ENCODE results near the gene OBSCN. TPM values are rescaled to one million over a fixed set of nuclear protein-coding genes. Genes with fewer than 3 reads are reported as not detected.

OBSCN gene
- total and polyA plus RNA-seq, 2 donors (not counting 3 experiments of a cell fraction or from before 2014, with no cell fraction given): 1.5 to 2.9 TPM

GRCh38 chr1:228352677-228353481 lies 145.0 kb downstream of the OBSCN start:
- H3K36me3 ChIP-seq (ENCODE audit: control insufficient read depth in 2 of 2, extremely low read depth in 1 of 2, insufficient read depth in 2 of 2, low read length in 2 of 2): no peaks in the 10 kb centered on the region
- no peaks in the 10 kb centered on the region for H3K9me1 ChIP-seq (replicated peaks; ENCODE audit: control insufficient read depth, extremely low read depth, insufficient read depth, low read length)
- CTCF ChIA-PET: interaction anchor here (0.8 to 1.1 kb wide), 2 partner anchors 40 to 353 kb away, joined by 3 to 6 read pairs; no protein-coding TSS in a partner anchor
- intact Hi-C loops (cut with micrococcal nuclease) (no loop called here), dilution Hi-C loops (cut with MboI; ENCODE audit: extremely low pct_ligation_motif_present, low sequenced_read_pairs) (no loop called here)
- no peaks in the 10 kb centered on the region for H3K4me1 ChIP-seq (ENCODE audit: control insufficient read depth, extremely low read depth, insufficient read depth, low read length)
- no TSS peak for BruUV-seq (replicated peaks)
- POLR2A ChIA-PET: no interaction called here
- DNase-seq (ENCODE audit: low read depth, low spot score): no peak
- no peak for FAIRE-seq
- H3K27me3 ChIP-seq (ENCODE audit: control insufficient read depth in 2 of 2, insufficient read depth in 2 of 2, low read length in 2 of 2): no peaks in the 10 kb centered on the region
- no peaks in the 10 kb centered on the region for H3K9me3 ChIP-seq (replicated peaks; ENCODE audit: control insufficient read depth, insufficient read depth, low read length)
- H4K20me1 ChIP-seq (replicated peaks; ENCODE audit: control insufficient read depth, extremely low read depth, insufficient read depth, low read length): no peaks in the 10 kb centered on the region
- no peak for TF ChIP-seq POLR2AphosphoS5 (IDR thresholded peaks at IDR 0.05; ENCODE audit: insufficient read depth, low read depth, low read length)
- TF ChIP-seq FOS (IDR thresholded peaks at IDR 0.05; ENCODE audit: borderline replicate concordance, insufficient read depth, low read length): no peak
- no peak for TF ChIP-seq POLR2A (IDR thresholded peaks at IDR 0.05; ENCODE audit: low read depth, low read length)
- no peak for TF ChIP-seq CTCF (IDR thresholded peaks at IDR 0.05; ENCODE audit: extremely low read depth in 1 of 2, insufficient read depth in 1 of 2, low read depth in 1 of 2, low read length in 2 of 2)
- no peak for TF ChIP-seq EZH2 (IDR thresholded peaks at IDR 0.05; ENCODE audit: borderline replicate concordance, low read depth, low read length, severe bottlenecking)
- TF ChIP-seq MAX (IDR thresholded peaks at IDR 0.05; ENCODE audit: insufficient read depth, insufficient read length): no peak
- no peak for TF ChIP-seq MYC (IDR thresholded peaks at IDR 0.05; ENCODE audit: low read depth, low read length)
- TF ChIP-seq JUN (IDR thresholded peaks at IDR 0.05; ENCODE audit: borderline replicate concordance, insufficient read depth, insufficient read length, low read depth): no peak
- no peak for TF ChIP-seq GATA2 (IDR thresholded peaks at IDR 0.05; ENCODE audit: insufficient read depth, insufficient read length, low read depth, low read length)
- no peak overlapping the region for H2AFZ ChIP-seq (ENCODE audit: low read depth, low read length)
- no peak overlapping the region for H3K4me3 ChIP-seq (replicated peaks in 1 of 3; ENCODE audit: insufficient read depth in 1 of 3, low read depth in 1 of 3, low read length in 3 of 3)
- H3K79me2 ChIP-seq (ENCODE audit: control insufficient read depth, insufficient read depth, low read length): no peaks in the 10 kb centered on the region
- no peak overlapping the region for H3K4me2 ChIP-seq (ENCODE audit: insufficient read depth, low read length)
- no peak overlapping the region for H3K27ac ChIP-seq (ENCODE audit: insufficient read depth, low read depth, low read length)
- no peak overlapping the region for H3K9ac ChIP-seq (replicated peaks; ENCODE audit: extremely low read depth, insufficient read depth, low read length)
